Caco-2 (cell line): ENCODE results near the gene RGN. TPM values are rescaled to one million over a fixed set of nuclear protein-coding genes. Genes with fewer than 3 reads are reported as not detected.

Experiments
- BruUV-seq: library from RNA; stranded (reverse); fragments of 400-500 nt; replicated peaks from 2 replicates; lab custom pipeline; 2021; lab: Mats Ljungman, UMichigan
- CTCF ChIA-PET: fragments of 300-600 bp; sonication (Branson Sonifier 250); formaldehyde crosslinking; loops from one replicate; lab custom pipeline; 2022; ENCODE audit warnings: antibody characterized with exemption; lab: Charles Lee
- POLR2A ChIA-PET: fragments of 300-600 bp; sonication (Branson Sonifier 250); formaldehyde crosslinking; loops from one replicate; lab custom pipeline; 2022; ENCODE audit warnings: antibody characterized with exemption; lab: Charles Lee
- DNase-seq, 2 experiments: peaks; one replicate each; pipeline versions ENCODE4 v3.0.0 to v3.0.0-alpha.2; 2020 to 2022
- H3K27me3 ChIP-seq: replicated peaks from 2 replicates; pipeline ENCODE4 v1.6.0; 2011; ENCODE audit warnings: low read length; ENCODE audit not compliant: control insufficient read depth, insufficient read depth
- H3K36me3 ChIP-seq: 2 replicates; pipeline ENCODE4 v1.5.1; 2011; ENCODE audit warnings: low read length; ENCODE audit not compliant: control insufficient read depth, insufficient read depth
- H3K4me1 ChIP-seq: fragments of 250-450 bp; sonication (Bioruptor Pico); 2 replicates; pipeline ENCODE4 v1.5.1; 2020; ENCODE audit warnings: mild to moderate bottlenecking
- H3K4me3 ChIP-seq: 2 replicates; pipeline ENCODE4 v1.5.1; 2011; ENCODE audit warnings: low read depth, mild to moderate bottlenecking, control low read depth, low read length
- H3K9me3 ChIP-seq: fragments of 250-450 bp; sonication (Bioruptor Pico); 2 replicates; pipeline ENCODE4 v1.5.1; 2020; ENCODE audit warnings: mild to moderate bottlenecking, moderate library complexity
- H3K27ac Mint-ChIP-seq: one replicate; pipeline ENCODE4 v1.8.0; 2022; ENCODE audit warnings: mixed read lengths; ENCODE audit not compliant: unreplicated experiment
- H3K27me3 Mint-ChIP-seq: one replicate; pipeline ENCODE4 v1.8.0; 2022; ENCODE audit warnings: mixed read lengths; ENCODE audit not compliant: insufficient read depth, unreplicated experiment
- H3K36me3 Mint-ChIP-seq: one replicate; pipeline ENCODE4 v1.8.0; 2022; ENCODE audit warnings: mild to moderate bottlenecking, mixed read lengths; ENCODE audit not compliant: insufficient read depth, unreplicated experiment
- H3K4me1 Mint-ChIP-seq: one replicate; pipeline ENCODE4 v1.8.0; 2022; ENCODE audit warnings: low read depth, mixed read lengths; ENCODE audit not compliant: unreplicated experiment
- H3K4me3 Mint-ChIP-seq: one replicate; pipeline ENCODE4 v1.8.0; 2022; ENCODE audit warnings: mild to moderate bottlenecking, moderate library complexity, mixed read lengths; ENCODE audit not compliant: unreplicated experiment
- H3K9me3 Mint-ChIP-seq: one replicate; pipeline ENCODE4 v1.8.0; 2022; ENCODE audit warnings: mixed read lengths; ENCODE audit not compliant: unreplicated experiment
- CTCF ChIP-seq, 2 experiments: fragments of 200-600 bp in 1 of 2; IDR thresholded peaks; 1 replicate in 1 of 2; 2 replicates in 1 of 2; pipeline versions ENCODE4 v1.5.1 to v1.8.0; 2011 to 2022; ENCODE audit warnings: antibody characterized with exemption in 1 of 2, control low read depth in 1 of 2, inconsistent platforms in 1 of 2, low read depth in 1 of 2, low read length in 1 of 2, mild to moderate bottlenecking in 1 of 2, moderate library complexity in 1 of 2; ENCODE audit not compliant: insufficient read depth in 1 of 2, severe bottlenecking in 1 of 2, unreplicated experiment in 1 of 2
- intact Hi-C: fragments of 100-400 bp; cut with micrococcal nuclease; formaldehyde crosslinking; loops from one replicate; pipeline ENCODE4 v1.10.0; 2022; ENCODE audit not compliant: unreplicated experiment
- total RNA-seq: library from RNA; stranded (reverse); gene quantifications from 2 replicates; pipeline ENCODE4 v1.2.3, GENCODE V29; 2022

The RGN gene
- total RNA-seq, 1 experiment from 2014 or later = 36.2 TPM

GRCh38 chrX:47138171-47138570 is 59.9 kb downstream of the RGN start:
- peaks cover 5% of the 10 kb centered on the region for H3K4me1 Mint-ChIP-seq
- Histone ChIP-seq H3K4me3 (no peak overlapping the region), H3K27me3 (no peaks in the 10 kb centered on the region), H3K4me1 (no peaks in the 10 kb centered on the region), H3K36me3 (no peaks in the 10 kb centered on the region; the same call in 1 of the 2 replicates), H3K9me3 (no peaks in the 10 kb centered on the region)
- ChIA-PET CTCF (no interaction called here), POLR2A (no interaction called here)
- H3K36me3 Mint-ChIP-seq = peaks cover 13% of the 10 kb centered on the region
- H3K9me3 Mint-ChIP-seq = no peaks in the 10 kb centered on the region
- no TSS peak for BruUV-seq
- H3K4me3 Mint-ChIP-seq = no peak overlapping the region
- no peak for DNase-seq
- no peaks in the 10 kb centered on the region for H3K27me3 Mint-ChIP-seq
- intact Hi-C loops = no loop called here
- no peak for TF ChIP-seq CTCF (IDR thresholded peaks at IDR 0.05; ENCODE audit: insufficient read depth in 1 of 2, low read depth in 1 of 2, low read length in 1 of 2, severe bottlenecking in 1 of 2, unreplicated experiment in 1 of 2)
- no peak overlapping the region for H3K27ac Mint-ChIP-seq

Other genes with a start within 250 kb of the RGN start
- gene RP2, start 241.4 kb upstream of the RGN start, total RNA-seq = 32.7 and 33.1 TPM in 2 replicates
- gene JADE3, start 166.0 kb upstream of the RGN start, total RNA-seq = 21.7 and 22.7 TPM in 2 replicates
- gene NDUFB11, start 66.3 kb downstream of the RGN start, total RNA-seq = 120 and 129 TPM in 2 replicates
- 41.0 and 41.2 TPM in 2 replicates for gene RBM10, start 66.8 kb downstream of the RGN start, total RNA-seq
- 156 and 157 TPM in 2 replicates for gene UBA1, start 115.4 kb downstream of the RGN start, total RNA-seq
- 117 and 129 TPM in 2 replicates for gene CDK16, start 140.2 kb downstream of the RGN start, total RNA-seq
- 57.5 and 61.2 TPM in 2 replicates for gene USP11, start 154.6 kb downstream of the RGN start, total RNA-seq